HG03103 (cell line): Measurements from ENCODE around the gene TNFAIP1.

ENCODE experiments used
- ATAC-seq: cut with Tn5 transposase; IDR thresholded peaks from one replicate; pipeline ENCODE4 v1.9.1; 2021; ENCODE audit warnings: low read depth; ENCODE audit not compliant: unreplicated experiment

Gene TNFAIP1

DNA sequence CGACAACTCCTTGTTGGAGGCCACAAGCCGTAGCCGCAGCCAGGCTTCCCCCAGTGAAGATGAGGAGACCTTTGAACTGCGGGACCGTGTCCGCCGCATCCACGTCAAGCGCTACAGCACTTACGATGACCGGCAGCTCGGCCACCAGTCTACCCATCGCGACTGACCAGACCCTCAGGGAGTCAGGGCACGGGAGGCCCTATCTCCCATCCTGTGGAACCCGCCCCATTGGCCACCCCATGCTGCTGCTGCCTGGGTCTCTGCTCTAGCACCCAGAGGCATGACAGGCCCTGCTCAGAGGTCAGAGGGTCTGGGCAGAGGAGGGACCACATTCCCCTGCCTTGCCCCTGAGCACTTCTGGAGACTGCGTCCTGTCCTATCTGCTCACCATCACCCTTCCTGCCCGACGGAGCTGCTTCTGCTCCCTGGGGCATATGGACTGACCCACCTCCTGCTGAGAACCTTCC lies 8.9 kb downstream of the TNFAIP1 start:
- no peak for ATAC-seq

DNA sequence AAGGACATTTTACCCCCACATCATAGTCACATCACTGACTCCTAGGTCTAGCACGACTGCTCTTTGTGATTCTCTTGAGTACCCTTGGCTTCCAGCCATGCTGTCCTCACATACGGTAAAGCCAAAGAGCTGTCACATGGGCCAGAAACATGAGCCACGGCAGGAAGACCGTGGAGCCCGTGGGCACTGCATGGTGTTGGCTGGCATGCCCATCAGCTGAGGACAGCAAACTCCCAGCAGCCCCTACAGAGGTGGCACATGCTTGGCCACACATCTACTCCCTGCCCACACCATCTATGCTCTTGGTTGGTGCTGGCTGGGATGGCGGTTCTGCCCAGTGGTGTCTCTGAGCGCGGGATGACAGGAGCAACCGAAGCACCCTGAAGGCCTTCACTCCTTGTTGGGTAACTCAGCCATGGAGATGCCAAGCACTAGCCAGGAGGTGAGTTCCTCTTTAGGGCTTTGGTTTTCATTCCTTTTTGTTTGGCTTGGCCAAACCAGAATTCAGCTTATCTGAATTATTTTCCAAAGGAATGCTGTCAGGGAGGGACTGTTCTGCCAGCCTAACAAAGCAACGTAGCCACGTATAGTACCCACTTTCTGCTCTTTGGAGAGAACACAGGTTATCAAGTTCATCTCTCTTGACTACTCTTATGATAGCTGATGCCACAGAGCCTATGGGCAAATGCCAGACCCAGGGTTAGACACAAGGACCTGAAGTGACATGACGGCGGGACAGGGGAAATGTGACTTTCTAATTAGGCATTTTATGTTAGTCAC lies 10.0 kb downstream of the TNFAIP1 start:
- no peak for ATAC-seq

DNA sequence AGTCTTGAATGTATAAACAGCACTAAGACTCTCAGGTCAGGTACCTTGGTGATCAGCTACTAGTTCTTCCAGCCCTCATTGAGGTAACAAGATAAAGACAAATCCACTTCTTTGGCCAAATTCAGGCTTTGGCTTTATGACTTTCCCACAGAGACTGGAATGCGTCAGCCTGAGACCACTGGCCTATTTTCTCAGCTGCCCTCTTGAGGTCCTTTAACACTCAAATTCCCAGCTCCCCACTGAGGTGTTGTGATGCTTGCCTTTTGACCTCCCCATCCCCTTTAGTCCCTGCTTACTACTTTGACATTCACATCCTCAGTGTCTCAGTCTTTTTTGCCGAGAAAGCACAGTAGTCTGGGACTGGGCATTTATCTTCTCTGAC lies 10.6 kb downstream of the TNFAIP1 start:
- ATAC-seq: no peak

DNA sequence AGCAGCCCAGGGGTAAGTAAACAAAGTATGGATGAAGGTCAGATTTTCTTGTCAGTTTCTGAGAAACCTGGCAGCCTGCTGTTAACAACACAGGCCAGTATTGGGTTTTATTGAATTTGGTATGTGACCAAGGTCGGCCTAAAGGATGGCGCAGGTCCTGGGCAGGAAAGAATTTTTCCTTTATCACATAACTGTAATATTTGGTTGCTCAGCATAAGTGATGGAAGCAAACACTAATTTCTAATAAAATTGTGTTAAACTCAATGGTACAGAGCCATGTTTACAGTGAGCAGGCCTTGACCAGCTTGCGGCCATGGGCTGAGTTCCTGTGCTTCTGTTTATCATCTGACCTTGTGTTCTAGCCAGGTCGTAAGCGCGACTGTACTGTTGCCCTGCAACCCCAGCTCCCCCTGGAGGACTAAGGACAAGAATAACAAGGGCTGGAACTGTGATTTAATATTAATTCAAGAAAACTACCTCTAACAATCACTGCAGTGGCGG lies 11.2 kb downstream of the TNFAIP1 start:
- no peak for ATAC-seq

DNA sequence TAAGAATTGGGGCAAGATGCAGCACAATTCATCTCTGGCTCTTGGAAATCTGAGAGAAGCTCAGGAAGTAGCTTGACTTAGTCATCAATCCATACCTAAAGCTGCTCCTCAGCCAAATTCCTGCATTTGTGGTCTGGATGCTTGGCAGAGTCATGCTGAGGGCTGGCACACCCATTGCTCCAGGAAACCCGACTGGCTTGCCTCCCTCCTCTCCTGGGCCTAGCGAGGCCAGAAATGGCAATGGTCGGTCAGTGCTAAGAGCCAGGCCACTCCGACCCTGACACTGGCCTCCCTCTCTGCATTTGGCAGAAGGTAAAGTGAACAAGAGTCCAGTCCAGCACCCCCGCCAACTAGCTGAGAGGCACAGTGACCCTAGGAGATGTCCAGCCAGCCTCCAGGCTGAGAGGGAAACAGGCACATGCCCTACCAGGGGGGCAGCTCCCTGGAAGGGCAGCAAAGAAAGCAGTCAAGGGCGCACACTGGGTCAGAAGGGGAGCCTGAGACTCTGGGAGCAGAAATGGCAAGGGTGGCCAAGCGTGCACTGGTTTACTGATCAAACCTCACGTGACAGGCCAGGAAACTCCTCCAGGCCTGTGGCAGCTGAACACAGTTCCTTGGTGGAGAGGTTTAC lies 11.8 kb downstream of the TNFAIP1 start:
- ATAC-seq: no peak

DNA sequence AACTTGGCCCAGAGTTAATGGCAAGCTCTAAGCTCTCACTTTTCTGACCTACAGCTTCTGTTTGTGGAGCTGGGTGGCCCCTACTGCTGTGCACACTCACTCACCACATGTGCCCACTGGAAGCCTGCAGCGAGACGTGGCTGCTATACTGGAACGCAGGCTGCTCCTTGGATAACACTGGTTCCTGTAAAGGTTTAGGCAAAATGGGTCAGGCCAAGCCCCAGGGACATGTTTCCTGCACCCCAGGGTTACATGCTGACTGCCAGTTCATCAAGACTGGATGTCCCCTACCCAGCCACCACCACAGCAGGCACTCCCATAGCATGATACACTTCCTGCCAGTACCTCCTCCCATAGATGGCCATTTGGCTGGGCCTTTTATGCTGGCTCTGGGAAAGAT lies 13.4 kb downstream of the TNFAIP1 start:
- no peak for ATAC-seq

DNA sequence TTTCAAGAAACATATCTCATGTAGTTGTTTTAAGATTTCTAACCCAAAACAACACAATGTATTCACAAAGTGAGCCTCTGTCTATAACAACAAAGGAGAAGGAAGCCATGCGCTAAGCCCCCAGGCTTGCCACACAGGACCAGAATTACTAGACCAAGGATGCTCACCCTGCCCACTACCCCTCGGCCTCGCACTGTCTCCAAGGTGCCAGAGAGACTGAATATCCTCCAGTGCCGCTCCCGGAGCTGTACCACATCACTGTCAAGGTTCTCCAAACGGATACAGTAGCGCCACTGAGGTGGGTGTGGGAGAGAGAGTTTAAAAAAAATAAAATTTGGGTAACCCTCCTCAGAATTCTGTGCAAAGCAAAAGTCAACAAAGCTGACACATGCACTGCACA lies 14.7 kb downstream of the TNFAIP1 start:
- ATAC-seq: no peak

DNA sequence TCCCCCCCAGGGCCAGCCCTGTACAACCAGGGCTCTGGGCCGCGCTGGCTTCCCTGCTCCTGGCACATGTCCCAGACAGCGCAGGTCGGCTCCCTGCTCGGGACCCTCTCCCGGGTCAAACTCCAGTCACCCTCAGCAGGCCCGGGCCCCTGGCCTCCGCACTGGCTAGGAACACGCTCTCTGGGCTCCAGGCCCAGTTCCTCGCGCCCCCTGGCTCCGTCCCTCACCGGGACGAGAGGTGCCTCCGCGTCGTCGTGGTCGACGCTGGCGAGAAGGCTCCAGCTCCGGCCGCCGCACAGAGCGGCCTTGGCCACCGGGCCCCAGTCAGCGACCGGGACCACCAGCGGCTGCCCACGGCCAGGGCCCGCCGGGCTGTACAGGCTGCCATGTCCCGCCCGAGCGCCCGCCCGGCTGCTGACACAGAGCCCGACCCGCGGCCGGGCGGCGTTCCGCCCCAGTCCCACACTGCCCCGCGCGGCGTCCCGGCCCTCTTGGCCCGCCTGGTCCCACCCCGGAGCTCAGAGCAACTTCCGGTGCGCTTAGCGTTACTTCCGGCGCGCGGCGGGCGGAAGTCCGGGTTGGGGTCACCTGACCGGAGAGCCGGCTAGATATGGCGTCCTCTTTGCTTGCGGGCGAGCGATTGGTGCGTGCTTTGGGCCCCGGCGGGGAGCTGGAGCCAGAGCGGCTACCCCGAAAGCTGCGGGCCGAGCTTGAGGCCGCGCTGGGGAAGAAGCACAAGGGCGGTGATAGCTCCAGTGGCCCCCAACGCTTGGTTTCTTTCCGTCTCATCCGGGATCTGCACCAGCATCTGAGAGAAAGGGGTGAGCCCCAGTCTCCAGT lies 21.7 kb downstream of the TNFAIP1 start, which contains the start of gene POLDIP2:
Gene POLDIP2, minus strand, starts transcription at position 467 of the 840 bp plus-strand sequence. Its CDS starts 79 bp downstream, at position 388.
- ATAC-seq: peak; percentile 93

DNA sequence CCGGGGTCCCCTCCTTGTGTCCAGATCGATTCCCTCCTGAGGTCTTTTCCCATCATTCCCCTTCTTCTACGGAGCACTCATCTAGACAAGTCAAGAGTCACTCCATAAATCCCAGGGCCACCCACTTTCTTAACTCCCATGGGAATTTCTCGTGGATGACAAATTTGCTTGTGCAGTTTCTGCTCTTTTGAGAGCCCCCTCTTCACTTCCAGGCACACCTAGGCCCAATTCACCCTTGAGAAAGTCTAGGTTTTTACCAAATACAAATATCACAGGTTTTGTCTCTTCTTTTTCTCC lies 22.3 kb downstream of the TNFAIP1 start:
- no peak for ATAC-seq

DNA sequence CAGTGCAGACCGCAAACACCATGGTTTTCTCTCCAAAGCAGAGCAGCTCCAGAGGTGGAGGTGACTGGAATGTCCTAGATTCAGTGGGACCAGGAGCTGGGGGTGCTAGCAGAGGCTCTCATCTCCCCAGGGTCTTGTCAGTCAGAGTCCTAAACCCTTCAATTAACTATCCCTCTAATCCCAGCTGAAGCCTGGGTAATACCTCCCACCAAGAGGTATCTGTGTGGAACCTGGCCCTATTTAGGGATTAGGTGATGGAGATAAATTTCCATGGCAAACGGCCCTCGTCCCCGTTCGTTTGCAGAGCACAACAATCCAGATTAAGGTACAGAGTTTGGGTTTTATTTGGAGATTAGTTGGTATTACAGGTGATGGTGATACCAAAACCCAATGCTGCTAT lies 27.6 kb downstream of the TNFAIP1 start:
- no peak for ATAC-seq

DNA sequence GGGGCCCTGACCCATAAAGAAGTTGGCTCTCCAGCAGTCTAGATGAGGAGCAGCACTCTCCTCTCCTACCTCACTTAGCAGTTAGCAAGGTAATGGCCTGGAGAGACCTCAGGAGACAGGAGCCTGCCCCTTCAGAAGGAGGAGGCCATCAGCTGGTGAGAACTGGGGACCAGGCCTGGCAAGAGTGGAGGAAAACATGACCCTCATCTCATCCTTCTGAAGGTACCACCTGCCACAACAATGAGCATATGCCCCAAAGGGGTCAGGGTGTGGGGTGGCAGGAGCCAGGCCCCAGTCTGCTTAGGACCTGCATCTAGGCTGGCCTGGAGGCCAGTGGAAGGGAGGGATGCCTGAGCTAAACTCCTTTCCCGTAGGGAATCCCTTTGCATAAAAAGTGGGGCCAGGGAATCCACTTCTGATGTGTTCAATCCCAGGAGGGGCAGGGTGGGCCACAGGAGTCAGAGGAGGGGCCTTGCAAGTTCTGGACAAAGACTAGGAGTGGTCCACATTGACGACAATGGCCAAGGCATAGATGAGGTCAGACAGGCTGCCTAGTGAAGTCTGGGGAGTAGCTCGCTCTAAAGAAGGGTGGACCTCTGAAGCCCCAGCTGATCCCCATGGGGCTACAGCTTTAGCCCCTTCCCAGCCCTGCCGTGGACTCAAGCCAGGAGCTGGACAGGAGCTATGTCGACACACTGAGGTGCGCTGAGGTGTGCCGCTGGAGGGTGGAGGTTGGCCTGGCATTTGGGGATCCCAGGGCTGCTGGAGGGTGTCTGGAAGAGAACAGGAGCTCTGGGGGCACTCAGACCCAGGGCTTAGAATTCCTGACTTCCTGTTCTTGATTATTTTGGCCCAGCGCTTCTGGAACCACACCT lies 28.5 kb downstream of the TNFAIP1 start:
- ATAC-seq: no peak

DNA sequence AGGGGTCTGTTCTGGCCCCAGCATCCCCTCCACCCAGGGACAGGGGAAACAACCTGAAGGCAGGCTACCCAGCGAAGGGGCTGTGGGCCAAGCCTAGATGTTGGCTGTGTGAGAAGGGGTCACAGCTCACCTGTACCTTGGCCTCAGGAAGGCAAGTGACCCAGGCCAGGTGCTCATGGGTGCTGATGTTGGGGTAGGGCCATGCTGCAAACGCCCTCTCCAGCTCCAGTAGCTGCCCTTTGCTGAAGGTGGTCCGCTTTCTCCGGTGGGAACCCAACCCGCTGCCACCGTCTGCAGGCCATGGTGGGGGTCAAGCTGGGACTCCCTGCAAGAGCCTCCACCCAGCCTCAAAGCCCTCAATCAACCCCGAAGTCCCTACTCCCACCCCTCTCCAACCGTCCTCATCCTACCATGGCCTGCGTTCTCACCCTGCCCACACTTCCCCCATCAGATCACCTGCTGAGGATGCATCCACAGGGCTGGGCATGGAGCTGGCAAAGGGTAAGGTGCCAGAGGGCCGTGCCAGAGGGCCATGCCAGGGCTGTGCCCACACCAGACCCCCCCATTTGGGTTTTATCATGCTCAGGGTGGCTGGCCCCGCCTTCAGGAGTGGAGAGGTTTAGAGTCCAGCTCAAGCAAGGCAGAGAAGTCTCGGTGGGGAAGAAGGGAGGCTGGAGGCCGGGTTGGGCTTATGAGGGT lies 29.3 kb downstream of the TNFAIP1 start, which contains the start of gene SEBOX:
Gene SEBOX, minus strand, starts transcription at position 535 of the 699 bp plus-strand sequence. Its CDS starts 48 bp downstream, at position 487.
- no peak for ATAC-seq

DNA sequence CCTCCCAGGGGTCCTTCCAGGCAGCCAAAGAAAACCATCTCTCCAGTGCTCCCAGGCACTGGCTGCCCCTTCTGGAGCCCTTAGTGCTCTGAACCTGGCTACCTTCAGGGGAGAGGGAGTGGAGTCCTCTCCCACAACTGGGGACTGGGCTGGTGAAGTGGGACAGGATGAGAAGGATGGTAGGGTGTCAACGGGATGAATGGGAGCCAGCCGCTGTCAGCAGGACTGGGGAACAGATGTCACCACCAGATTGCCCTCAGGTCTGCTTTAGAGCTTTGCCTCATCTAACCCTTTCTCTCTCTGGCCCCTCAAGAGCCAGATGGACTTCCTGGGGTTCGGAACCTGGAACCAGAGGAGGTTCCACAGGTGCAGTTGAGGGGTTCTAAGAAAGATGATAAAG lies 29.9 kb downstream of the TNFAIP1 start:
- no peak for ATAC-seq

DNA sequence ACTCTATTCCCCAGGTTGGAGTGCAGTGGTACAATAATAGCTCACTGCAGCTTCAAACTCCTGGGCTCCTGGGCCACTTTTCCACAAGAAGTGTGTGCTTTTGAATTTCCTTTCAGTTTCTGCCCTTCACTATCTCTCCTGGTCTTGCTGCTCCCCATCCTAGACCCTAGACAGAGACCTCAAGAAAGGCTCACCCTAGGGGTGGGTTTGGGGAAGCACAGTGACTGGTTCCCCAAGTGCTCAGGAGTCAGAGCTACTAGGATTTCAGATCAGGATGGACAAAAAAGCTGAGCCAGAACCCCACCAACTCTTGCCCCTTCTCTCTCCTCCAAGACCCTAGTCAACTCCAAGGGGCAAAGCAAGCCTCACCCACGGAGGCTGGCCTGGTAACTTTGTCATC lies 31.0 kb downstream of the TNFAIP1 start:
- ATAC-seq: no peak

DNA sequence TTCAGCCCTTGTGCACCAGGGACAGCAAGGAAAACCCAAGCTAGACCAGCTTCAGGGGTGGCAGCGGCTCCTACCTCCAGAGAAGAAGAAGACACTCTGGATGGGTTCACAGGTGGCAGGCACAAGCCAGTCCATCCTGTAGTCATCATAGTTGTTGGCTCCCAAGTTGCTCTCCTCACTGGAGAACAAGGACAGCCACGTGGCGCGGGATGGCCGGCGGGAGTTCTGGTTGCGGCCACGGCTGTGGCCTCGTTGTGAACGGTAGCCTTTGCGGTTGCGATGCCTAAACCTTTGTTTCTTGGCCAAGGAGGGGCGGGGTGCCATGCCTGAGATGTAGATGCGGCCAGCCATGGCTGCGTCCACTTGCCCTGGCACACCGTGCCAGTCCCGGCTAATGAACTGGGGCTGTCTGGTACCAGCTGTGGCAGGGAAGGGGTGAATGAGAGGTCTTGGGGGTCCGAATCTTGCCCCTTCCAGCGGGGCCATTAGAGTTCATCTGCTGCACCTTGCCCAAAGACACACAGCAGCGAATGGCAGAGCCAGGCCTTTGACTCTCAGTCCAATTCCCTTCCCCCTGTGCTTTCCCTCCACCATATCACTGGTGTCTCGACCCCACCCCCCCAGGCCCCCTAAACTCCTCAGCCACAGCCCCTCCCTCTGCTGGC lies 32.2 kb downstream of the TNFAIP1 start:
- ATAC-seq: no peak

DNA sequence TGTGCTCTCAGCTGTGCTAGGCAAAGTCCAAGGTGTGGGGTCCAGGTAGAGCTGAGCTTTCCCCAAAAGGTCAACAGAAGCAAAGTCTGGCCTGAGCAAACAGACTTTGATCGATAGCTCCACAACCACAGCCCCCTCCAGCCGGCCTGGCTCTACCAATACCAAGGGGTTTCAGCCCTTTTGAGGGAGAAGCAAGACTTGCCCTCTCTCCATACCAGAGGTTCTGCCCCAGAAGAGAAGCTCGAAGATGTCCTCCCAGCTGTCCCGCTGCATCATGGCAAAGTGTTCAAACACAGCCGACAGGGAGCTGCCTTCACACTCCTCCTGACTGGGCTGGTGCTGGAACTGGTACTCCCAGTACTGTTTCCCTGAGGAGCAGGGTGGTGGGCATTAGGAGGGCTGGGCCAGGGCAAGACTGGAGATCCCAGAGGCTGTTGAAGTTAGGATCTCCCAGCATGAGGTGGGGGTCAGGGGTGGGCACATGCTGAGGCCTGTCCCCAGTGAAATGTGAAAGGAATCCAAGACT lies 32.8 kb downstream of the TNFAIP1 start:
- ATAC-seq: no peak

DNA sequence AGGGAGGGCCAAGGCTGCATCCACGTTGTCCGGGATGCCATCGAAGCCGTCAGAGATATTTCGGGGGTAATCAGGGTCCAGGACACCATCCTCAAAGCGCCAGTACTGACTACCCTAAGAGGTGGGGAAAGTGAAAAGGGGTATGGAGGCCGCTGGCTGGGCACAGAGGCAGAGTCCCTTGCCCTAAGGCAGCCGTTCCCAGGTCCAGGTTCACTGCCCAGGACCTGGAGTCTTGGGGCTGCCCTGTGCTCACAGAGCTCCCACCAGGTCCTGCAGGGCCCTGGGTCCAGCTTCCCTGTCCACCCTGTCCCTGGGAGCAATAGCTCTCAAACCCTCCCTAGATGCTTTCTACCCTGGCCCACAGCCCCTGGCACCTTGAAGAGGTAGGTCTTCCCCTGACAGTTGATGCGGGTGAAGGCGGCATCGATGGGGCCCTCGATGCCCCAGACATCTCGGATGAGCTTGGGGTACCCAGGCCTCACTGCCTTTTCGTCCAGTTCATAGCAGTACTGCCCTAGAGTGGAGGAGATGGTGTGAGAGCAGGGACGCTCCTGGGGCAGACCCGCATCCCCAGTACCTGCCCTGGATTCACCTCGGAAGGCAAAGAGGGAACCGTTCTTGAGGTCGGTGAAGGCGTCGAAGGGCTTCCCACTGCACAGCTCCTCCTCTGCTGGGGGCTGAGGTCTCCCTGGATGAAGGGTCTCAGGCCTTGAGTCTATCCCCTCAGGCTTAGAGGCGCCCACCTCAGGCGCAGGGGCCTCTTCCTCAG lies 33.5 kb downstream of the TNFAIP1 start:
- ATAC-seq: no peak

DNA sequence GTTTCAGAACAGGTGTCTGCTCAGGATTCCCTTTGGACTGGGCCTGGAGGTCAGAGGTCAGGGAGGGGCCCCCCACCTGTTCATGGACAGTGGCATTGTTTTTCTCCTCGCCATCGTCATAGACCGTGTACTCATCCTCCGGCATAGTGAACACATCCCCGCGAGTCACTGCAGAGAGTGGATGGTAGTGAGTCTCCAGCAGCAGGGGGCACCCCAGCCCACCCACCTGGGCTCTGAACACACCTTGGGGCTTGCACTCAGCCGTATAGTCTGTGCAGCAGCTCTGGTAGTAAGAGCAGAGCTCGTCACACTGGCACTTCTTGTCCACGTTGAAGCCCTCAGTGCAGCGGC lies 34.1 kb downstream of the TNFAIP1 start:
- no peak for ATAC-seq
